22Rv1 (cell line): ENCODE measurements around the gene CRELD2.

Experiments
- H3K27ac ChIP-seq: fragments of 450-650 bp; 2 replicates; pipeline ENCODE4 v1.5.1; 2017
- CTCF ChIP-seq: fragments of 450-650 bp; IDR thresholded peaks from 2 replicates; pipeline ENCODE4 v1.5.1; 2017; ENCODE audit warnings: mild to moderate bottlenecking
- ZFX ChIP-seq: fragments of 450-650 bp; IDR thresholded peaks from 2 replicates; pipeline ENCODE4 v1.6.1; 2017; ENCODE audit warnings: antibody characterized with exemption, borderline replicate concordance

The CRELD2 gene

GRCh38 chr22:49877642-49878041 lies 40.8 kb upstream of the CRELD2 start:
- no peak overlapping the region for H3K27ac ChIP-seq
- TF ChIP-seq CTCF (no peak), ZFX (no peak)

GRCh38 chr22:49878206-49878605 lies 40.2 kb upstream of the CRELD2 start:
- H3K27ac ChIP-seq = no peak overlapping the region
- no peak for TF ChIP-seq CTCF
- no peak for TF ChIP-seq ZFX

- TF ChIP-seq ZFX (no peak), CTCF (no peak)
- no peak overlapping the region for H3K27ac ChIP-seq
Measured at GRCh38 chr22:49879871-49880270, 38.6 kb upstream of the CRELD2 start.

- no peak overlapping the region for H3K27ac ChIP-seq
- no peak for TF ChIP-seq CTCF
- TF ChIP-seq ZFX = no peak
Measured at GRCh38 chr22:49880281-49880680, 38.2 kb upstream of the CRELD2 start.

GRCh38 chr22:49881856-49882255 lies 36.6 kb upstream of the CRELD2 start:
- no peak overlapping the region for H3K27ac ChIP-seq
- TF ChIP-seq ZFX (no peak), CTCF (no peak)

GRCh38 chr22:49882519-49883293 lies 35.7 kb upstream of the CRELD2 start:
- TF ChIP-seq CTCF (no peak), ZFX (no peak)

GRCh38 chr22:49883294-49883640 lies 35.2 kb upstream of the CRELD2 start:
- H3K27ac ChIP-seq = no peak overlapping the region
- TF ChIP-seq ZFX (no peak), CTCF (no peak)

More at GRCh38 chr22:49882519-49883293, 35.7 kb upstream of the CRELD2 start:
- no peak overlapping the region for H3K27ac ChIP-seq
